Measurements from ENCODE around the gene NRP1. TPM values are rescaled to one million over a fixed set of nuclear protein-coding genes. Genes with fewer than 3 reads are reported as not detected.

The NRP1 gene
- total RNA-seq, 2 experiments from 2014 or later: 0.06 TPM; not detected in 1

DNA sequence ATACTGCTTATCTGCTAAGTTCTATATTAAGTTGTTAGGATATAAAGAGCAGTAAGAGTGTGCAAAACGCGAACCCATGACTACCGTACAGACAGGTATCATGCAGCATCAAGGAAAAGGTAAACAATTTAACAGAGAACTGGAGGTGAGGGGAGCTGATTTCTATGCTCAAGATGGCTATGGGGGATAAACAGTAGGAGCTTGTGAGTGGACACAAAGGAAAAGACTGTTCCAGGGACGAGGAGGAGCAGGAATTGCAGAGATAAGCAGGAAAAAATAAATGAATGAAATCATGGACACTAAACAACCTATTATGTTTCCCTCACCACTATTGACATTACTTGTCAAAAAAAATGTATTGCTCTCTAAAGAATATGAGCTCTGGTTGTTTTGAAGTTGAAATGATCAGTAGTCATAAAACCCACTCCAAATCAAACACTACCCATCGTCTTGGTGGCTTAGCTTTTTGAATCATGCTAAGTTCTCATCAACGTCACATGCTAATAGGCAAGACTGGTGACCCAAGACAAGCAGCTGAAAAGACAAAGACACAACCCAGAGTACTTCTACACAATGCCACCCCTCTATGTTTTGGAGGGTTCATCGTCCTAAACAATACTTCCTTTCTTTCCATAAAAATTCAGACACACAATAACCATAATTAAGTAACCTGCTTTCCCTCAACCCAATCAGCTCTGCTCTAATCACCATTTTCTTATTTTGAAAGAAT, 102.7 kb downstream of the NRP1 start:
- H3K4me3 ChIP-seq (ENCODE audit: low read length): no peak overlapping the region
- no peak for DNase-seq
- H3K27me3 Mint-ChIP-seq: no peaks in the 10 kb centered on the region
- CTCF ChIA-PET: no interaction called here
- H3K27me3 ChIP-seq (ENCODE audit: control insufficient read depth in 1 of 2, insufficient read depth in 2 of 2, low read length in 2 of 2): peaks cover 0 to 3% of the 10 kb centered on the region in 2 experiments
- intact Hi-C loops (cut with DNase I, micrococcal nuclease): no loop called here
- no peaks in the 10 kb centered on the region for H3K4me1 ChIP-seq (ENCODE audit: insufficient read depth, low read length)
- H3K36me3 ChIP-seq (ENCODE audit: insufficient read depth, low read length): no peaks in the 10 kb centered on the region
- H3K27ac Mint-ChIP-seq: no peak overlapping the region
- ATAC-seq (ENCODE audit: poor library complexity): no peak
- TF ChIP-seq, protein P1, sequence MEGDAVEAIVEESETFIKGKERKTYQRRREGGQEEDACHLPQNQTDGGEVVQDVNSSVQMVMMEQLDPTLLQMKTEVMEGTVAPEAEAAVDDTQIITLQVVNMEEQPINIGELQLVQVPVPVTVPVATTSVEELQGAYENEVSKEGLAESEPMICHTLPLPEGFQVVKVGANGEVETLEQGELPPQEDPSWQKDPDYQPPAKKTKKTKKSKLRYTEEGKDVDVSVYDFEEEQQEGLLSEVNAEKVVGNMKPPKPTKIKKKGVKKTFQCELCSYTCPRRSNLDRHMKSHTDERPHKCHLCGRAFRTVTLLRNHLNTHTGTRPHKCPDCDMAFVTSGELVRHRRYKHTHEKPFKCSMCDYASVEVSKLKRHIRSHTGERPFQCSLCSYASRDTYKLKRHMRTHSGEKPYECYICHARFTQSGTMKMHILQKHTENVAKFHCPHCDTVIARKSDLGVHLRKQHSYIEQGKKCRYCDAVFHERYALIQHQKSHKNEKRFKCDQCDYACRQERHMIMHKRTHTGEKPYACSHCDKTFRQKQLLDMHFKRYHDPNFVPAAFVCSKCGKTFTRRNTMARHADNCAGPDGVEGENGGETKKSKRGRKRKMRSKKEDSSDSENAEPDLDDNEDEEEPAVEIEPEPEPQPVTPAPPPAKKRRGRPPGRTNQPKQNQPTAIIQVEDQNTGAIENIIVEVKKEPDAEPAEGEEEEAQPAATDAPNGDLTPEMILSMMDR (IDR thresholded peaks at IDR 0.05): no peak
- H3K27ac ChIP-seq (ENCODE audit: low read depth in 1 of 2, low read length in 2 of 2): no peak overlapping the region
- no peaks in the 10 kb centered on the region for H3K9me3 ChIP-seq (ENCODE audit: control insufficient read depth in 1 of 2, insufficient read depth in 1 of 2, low read length in 2 of 2)
- POLR2A ChIA-PET: no interaction called here
- no peaks in the 10 kb centered on the region for H3K4me1 Mint-ChIP-seq (ENCODE audit: low read depth)
- no peaks in the 10 kb centered on the region for H3K9me3 Mint-ChIP-seq
- H3K4me3 Mint-ChIP-seq: no peak overlapping the region
- no peaks in the 10 kb centered on the region for H3K36me3 Mint-ChIP-seq (ENCODE audit: low read depth)

DNA sequence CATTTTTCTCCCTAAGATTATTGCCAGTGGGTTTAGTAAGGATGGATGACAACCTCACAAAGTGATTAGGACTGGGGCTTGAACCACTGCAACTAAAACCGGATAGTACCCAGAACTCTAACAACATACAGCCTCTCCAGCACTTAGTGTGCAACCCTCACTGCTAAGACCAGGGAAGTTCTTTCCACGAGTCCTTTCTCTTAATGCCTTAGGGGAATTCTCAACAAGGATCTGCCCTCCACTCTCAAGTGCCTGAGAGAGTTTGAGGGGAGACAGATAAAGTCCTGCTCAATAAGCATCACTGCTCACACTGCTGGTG, 104.6 kb downstream of the NRP1 start:
- intact Hi-C loops (cut with DNase I, micrococcal nuclease): no loop called here

GRCh38 chr10:33229252-33229948, 105.1 kb downstream of the NRP1 start:
- Mint-ChIP-seq H3K27me3 (no peaks in the 10 kb centered on the region), H3K4me3 (no peak overlapping the region), H3K9me3 (no peaks in the 10 kb centered on the region), H3K27ac (no peak overlapping the region), H3K4me1 (ENCODE audit: low read depth) (no peaks in the 10 kb centered on the region), H3K36me3 (ENCODE audit: low read depth) (no peaks in the 10 kb centered on the region)
- H3K36me3 ChIP-seq (ENCODE audit: insufficient read depth, low read length): no peaks in the 10 kb centered on the region
- H3K4me1 ChIP-seq (ENCODE audit: insufficient read depth, low read length): no peaks in the 10 kb centered on the region
- no peak for ATAC-seq (ENCODE audit: poor library complexity)
- POLR2A ChIA-PET: no interaction called here
- no peak overlapping the region for H3K27ac ChIP-seq (ENCODE audit: low read depth in 1 of 2, low read length in 2 of 2)
- no peak overlapping the region for H3K4me3 ChIP-seq (ENCODE audit: low read length)
- DNase-seq: no peak
- TF ChIP-seq, protein P1 (IDR thresholded peaks at IDR 0.05): no peak
- CTCF ChIA-PET: no interaction called here
- no peaks in the 10 kb centered on the region for H3K9me3 ChIP-seq (ENCODE audit: control insufficient read depth in 1 of 2, insufficient read depth in 1 of 2, low read length in 2 of 2)
- H3K27me3 ChIP-seq (ENCODE audit: control insufficient read depth in 1 of 2, insufficient read depth in 2 of 2, low read length in 2 of 2): peaks cover 0 to 3% of the 10 kb centered on the region in 2 experiments
- intact Hi-C loops (cut with DNase I, micrococcal nuclease): no loop called here

More for the DNA sequence above, 104.6 kb downstream of the NRP1 start:
- Histone ChIP-seq H3K27ac (ENCODE audit: low read depth in 1 of 2, low read length in 2 of 2) (no peak overlapping the region), H3K36me3 (ENCODE audit: insufficient read depth, low read length) (no peaks in the 10 kb centered on the region), H3K9me3 (ENCODE audit: control insufficient read depth in 1 of 2, insufficient read depth in 1 of 2, low read length in 2 of 2) (no peaks in the 10 kb centered on the region), H3K27me3 (ENCODE audit: control insufficient read depth in 1 of 2, insufficient read depth in 2 of 2, low read length in 2 of 2) (peaks cover 0 to 3% of the 10 kb centered on the region in 2 experiments), H3K4me1 (ENCODE audit: insufficient read depth, low read length) (no peaks in the 10 kb centered on the region), H3K4me3 (ENCODE audit: low read length) (no peak overlapping the region)
- no peaks in the 10 kb centered on the region for H3K36me3 Mint-ChIP-seq (ENCODE audit: low read depth)
- TF ChIP-seq, protein P1 (IDR thresholded peaks at IDR 0.05): no peak
- H3K4me1 Mint-ChIP-seq (ENCODE audit: low read depth): no peaks in the 10 kb centered on the region
- no peak overlapping the region for H3K27ac Mint-ChIP-seq
- no peaks in the 10 kb centered on the region for H3K9me3 Mint-ChIP-seq
- no peak for DNase-seq
- H3K4me3 Mint-ChIP-seq: no peak overlapping the region
- no peak for ATAC-seq (ENCODE audit: poor library complexity)
- no peaks in the 10 kb centered on the region for H3K27me3 Mint-ChIP-seq
- CTCF ChIA-PET: no interaction called here
- POLR2A ChIA-PET: no interaction called here
